Pons (tissue), 1 donor: ENCODE data around the gene SLC38A2.
"Not testable (repeated sequence)": the region's sequence is repeated elsewhere in the genome, so short reads cannot be mapped to it uniquely, and the experiment has no call there.

Experiments
- DNase-seq: peaks from one replicate; pipeline ENCODE4 v3.0.0-alpha.2; 2016; ENCODE audit warnings: low spot score

SLC38A2 gene

DNA sequence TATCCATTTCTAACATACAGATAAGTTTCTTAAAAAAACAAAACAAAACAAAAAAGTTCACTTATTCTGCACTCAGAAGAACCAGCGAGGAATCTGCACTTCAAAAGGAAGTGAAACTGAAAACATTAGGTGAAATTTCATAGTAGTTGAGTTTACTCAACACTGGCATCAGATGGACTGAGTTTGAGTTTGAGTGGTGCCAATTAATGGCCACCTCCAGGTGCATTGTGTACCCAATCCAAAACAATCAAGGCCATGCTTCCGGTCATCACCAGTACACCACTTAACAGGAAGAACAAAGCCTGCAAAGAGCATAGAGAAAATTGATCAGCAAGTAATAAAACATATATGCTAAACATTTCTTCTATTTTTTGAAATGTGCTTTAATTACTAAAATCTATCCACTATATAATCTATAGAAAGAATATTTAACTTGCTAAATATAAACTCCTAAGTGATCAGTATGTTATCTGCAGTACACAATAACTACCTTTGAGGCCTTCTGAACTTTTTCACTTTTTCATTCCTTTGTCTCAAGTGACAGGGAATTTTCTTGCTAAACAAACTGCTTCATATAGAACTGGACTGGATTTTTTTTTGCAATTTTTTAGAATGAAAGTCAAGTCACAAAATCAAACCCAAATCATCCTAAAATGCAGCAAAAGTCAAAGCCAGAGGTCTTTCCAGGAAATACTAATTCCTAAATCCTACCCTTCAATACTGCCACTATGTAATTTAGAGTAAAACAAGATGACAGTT lies 11.5 kb downstream of the SLC38A2 start:
- DNase-seq, result no peak

DNA sequence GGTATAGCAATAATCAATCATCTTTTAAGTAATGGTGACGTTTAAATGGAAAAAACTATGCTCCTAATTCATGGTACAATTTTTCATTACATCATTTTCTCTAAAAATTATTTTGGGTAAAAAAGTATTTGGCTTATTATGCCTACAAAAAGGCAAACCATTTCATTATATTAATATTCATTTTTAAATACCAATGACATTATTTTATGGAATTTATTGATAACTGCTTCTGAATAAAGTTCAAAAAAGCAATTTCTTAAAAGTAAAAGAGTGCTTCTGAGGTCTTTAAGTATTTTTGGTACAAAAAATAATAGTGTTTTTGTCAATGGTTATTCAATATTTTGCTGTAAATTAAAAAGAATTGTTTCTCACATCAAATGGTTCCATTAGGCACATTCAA lies 12.2 kb downstream of the SLC38A2 start:
- no peak for DNase-seq

GRCh38 chr12:46359667-46360280 lies 12.8 kb downstream of the SLC38A2 start:
- DNase-seq, result no peak

GRCh38 chr12:46358791-46359666 lies 13.5 kb downstream of the SLC38A2 start:
- no peak for DNase-seq

DNA sequence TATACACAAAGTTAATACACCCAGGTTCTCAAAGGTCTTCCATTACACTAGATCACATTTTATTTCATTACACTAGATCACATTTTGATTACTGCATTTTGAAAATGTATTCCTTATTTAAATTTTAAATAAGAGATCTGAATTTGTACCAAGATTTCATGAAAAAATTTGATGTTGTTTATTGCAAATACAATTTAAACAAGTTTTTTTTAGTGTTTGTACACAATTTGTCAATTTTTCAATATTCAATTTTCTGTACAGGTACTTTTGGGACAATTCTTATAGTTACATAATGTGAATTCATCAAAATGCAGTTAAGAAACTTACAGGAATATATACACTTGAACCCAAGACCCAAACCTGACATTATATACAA lies 14.3 kb downstream of the SLC38A2 start:
- no peak for DNase-seq

GRCh38 chr12:46357438-46358324 lies 14.9 kb downstream of the SLC38A2 start:
- no peak for DNase-seq

DNA sequence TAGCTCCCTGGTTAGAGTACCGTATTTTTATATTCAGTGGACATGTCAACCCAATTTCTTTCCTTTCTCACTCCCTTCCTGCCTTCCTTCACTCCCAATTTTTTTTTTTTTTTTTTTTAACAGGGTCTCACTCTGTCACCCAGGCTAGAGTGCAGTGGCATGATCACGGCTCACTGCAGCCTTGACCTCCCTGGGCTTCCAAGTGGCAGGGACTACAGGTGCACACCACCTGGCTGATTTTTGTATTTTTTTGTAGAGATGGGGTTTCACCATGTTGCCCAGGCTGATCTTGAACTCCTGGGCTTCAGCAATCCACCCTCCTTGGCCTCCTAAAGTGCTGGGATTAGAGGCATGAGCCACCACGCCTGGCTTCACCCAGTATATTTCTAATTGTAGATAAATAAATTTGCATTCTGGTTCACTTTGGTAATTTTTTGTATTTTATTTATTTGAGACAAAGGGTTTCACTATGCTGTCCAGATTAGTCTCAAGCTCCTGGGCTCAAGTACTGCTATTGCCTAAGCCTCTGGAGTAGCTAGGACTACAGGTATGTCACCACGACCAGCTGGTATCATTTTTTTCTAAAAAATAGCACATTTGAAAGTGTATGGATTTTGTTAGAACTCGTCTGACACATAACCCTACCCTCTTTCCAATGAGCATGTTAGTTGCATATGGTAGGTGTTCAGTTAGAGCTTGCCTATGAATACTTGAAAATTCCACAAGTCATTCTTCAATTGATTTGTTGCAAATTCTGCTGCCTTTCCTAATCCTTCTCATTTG lies 15.7 kb downstream of the SLC38A2 start:
- DNase-seq, result no peak

DNA sequence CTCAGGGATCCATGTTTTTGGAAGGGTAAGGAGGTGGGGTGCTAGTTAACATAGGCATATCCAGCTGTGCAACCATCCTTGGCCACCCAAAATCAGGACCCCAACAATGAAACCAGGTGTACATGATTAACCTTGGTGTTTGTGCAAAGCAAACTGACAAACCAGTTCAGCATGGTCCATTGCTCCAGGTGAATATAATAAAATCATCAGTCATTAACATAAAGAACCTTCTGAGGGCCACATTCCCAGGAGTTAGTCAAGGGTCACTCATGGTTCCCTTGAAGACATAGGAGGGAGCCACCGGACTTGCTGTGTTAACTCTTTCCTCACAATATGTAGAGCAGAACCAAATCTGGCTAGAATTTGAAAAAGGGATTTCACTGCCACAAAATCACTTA lies 17.8 kb downstream of the SLC38A2 start:
- no peak for DNase-seq

- no peak for DNase-seq
These were observed 18.3 kb downstream of the SLC38A2 start for GRCh38 chr12:46354111-46354801.

GRCh38 chr12:46351886-46352650 lies 20.5 kb downstream of the SLC38A2 start:
- no peak for DNase-seq

- DNase-seq, result no peak
These were observed 21.4 kb downstream of the SLC38A2 start for GRCh38 chr12:46351138-46351537.

GRCh38 chr12:46349253-46349652 lies 23.3 kb downstream of the SLC38A2 start:
- DNase-seq, result no peak

DNA sequence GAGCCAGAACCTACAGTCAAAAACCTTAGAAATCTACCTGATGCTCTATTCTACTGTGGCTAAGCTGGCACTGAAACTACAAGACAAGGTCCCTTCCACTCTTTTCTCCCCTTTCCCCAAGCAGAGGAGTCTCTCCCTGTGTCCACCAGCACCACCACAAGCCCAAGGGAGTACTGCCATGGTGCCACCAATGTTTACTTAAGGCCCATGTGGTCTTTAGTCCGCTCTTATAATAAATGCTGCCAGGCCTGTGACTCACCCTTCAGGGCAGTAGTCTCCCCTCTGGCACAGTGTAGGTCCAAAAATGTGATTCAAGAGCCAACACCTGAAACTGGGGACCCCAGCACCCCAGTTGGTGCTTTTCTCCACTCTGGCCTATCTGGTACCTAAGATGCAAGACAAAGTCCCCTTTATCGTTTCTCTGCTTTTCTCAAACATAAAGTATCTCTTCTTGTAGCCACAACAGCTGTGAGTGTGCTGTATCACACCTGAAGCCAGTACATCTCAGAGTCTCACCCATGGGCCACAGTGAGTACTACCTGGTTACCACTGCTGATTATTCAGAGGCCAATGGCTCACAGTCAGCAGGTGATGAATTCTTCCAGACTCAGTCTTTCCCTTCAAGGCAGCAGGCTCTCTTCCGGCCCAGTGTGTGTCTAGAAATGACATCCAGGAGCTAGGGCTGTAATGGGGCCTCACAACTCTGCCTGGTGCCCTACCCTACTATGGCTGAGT lies 29.3 kb downstream of the SLC38A2 start:
- DNase-seq, result no peak

- peak; percentile 68 for DNase-seq
These were observed 30.0 kb downstream of the SLC38A2 start for GRCh38 chr12:46342562-46343033.

DNA sequence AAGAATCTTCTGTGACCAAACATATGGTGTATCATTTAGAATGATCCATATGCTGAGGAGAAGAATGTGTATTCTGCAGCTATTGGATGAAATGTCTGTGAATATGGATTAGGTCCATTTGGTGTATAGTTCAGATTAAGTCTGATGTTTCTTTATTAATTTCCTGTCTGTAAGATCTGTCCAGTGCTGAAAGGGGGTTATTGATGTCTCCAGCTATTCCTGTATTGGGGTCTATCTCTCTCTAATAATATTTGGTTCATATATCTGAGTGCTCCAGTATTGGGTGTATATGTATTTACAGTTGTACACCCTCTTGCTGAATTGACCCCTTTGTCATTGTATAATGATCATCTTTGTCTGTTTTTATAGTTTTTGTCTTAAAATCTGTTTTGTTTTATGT lies 33.5 kb downstream of the SLC38A2 start:
- no peak for DNase-seq

- DNase-seq, result no peak
These were observed 40.3 kb downstream of the SLC38A2 start for GRCh38 chr12:46332260-46332659.

- not testable (repeated sequence) for DNase-seq
These were observed 47.5 kb downstream of the SLC38A2 start for GRCh38 chr12:46325075-46325474.

DNA sequence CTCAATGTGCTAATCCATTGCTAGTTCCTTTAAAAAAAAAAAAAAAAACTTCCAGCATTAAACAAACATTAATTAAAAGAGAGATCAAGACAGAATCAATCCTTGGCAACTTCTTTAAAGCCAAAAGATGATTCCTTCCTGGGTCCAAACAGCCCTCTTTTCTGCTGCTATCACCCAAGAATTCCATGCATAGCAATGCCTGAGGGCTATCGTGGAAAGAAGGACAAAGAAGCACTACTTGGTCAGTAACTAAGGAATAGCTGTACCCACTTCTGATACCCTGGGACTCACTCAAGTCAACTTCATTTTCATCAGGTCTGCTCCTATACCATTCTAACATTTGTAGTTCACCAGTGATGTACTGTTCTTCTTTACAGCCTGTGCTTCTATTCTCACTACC lies 51.8 kb downstream of the SLC38A2 start:
- DNase-seq, result no peak

GRCh38 chr12:46318037-46318436 lies 54.5 kb downstream of the SLC38A2 start:
- no peak for DNase-seq
